Germinal center (tissue), 1 donor: ENCODE data around the gene BPIFA1.

Experiments
- DNase-seq: peaks from one replicate; pipeline ENCODE4 v3.0.0; 2012; ENCODE audit warnings: mixed read lengths, low spot score

Gene BPIFA1

DNA sequence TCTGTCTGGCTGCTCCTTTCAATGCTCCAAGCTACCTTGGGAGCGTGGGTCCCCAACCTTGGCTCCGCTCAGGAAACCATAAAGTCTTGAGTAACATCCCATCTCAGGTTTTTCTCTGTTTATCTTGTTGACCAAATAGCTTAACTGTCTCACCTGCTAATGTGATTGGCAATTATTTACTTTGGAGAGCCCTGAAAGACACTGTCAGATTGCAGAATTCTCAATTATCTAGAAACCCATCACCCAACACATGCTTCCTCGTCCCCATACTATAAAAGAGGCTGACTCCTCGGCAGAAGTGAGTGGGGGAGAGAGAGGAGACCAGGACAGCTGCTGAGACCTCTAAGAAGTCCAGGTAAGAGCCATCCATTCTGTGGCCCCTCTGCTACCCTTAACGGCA, at the start of gene BPIFA1:
Gene BPIFA1, plus strand, starts transcription at position 301 of the 400 bp plus-strand sequence. CDS start 1,716 bp downstream, outside the sequence.
- DNase-seq: no peak

DNA sequence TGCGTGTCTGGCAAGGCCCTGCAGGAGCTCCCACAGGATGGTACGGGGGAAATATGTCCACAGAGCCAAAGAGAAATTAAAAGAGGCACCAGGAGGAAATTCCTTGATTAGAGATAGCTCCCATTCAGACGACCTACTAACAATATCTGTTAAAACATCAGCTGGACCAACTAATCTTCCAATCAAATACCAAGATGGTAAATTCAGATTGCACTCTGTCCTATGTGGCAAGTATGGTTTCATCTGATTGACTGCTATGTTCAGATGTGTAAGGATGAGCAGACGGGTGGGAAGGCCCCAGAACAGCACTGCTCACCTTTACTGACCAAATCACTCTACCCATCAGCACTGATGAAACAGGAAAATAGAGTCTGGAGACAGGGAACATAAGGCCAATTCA, 48.3 kb upstream of the BPIFA1 start:
- no peak for DNase-seq

GRCh38 chr20:33188421-33188820, 47.4 kb upstream of the BPIFA1 start:
- DNase-seq: no peak

GRCh38 chr20:33191484-33191883, 44.3 kb upstream of the BPIFA1 start:
- no peak for DNase-seq

GRCh38 chr20:33191955-33192354, 43.8 kb upstream of the BPIFA1 start:
- no peak for DNase-seq

DNA sequence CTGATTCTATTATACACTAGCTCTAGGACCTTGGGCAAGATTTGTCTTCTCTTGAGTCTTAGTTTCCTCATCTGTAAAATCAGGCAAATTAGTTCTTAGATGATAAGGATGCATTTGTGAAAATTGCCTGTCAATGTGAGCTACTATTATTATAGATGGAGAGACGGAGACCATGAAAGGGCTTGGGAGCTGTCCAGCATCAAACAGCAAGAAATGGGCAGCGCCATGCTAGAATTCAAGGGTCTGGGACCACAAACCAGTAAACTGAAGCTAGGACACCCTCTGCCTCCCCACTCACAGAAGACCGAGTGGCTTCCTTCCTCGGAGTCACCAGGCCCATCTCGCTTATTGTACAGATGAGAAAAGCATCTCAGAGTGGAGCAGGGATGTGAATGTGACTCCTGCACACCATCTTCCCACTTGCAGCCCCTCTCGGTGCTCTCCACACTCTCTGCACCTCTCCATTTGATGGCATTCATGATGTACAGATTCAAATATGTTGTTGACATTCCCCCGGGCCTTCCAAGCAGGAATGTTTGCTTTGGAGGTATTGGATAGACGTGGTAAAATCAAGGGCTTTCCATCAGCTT, 42.8 kb upstream of the BPIFA1 start:
- no peak for DNase-seq

- DNase-seq: no peak
Observed at GRCh38 chr20:33199026-33199425, 36.8 kb upstream of the BPIFA1 start.

DNA sequence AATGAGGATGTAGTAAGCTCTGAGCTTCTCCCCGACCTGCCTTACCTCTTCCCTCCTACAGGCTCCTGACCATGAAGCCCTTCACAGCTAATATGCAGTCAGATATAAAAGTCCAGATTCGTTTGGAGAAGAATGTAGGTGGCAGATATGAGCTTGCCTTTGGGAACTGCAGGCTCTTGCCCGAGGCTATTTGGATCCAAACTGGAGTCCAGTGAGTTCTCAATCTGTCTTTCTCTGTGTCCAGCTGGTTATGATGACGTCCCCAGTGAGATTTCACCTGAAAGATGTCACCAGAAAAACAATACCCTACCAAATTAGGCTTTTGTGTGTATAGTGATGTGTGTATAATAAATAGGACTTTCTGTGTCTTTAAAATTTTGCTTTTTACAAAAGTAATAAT, 33.3 kb upstream of the BPIFA1 start:
- no peak for DNase-seq

GRCh38 chr20:33203444-33203843, 32.4 kb upstream of the BPIFA1 start:
- no peak for DNase-seq

DNA sequence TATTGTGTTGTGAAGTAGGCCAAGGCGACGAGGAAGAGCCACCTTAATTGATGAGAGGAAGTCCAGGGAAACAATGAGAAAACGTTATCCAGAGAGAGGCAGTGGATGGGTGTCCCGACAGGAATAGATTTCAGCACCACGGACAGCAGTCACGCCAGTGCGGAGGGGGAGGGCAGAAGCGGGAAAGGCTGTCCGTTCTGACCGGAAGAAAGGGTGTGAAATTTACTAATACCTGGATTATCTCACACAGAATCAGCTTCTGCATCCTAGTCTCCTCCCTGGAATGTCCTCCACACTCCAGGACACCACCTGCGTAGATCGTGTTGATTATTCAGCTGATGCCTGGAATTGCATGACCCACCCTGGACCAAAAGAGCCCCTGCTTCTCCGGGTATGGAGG, 26.0 kb upstream of the BPIFA1 start:
- DNase-seq: peak; percentile 27

DNA sequence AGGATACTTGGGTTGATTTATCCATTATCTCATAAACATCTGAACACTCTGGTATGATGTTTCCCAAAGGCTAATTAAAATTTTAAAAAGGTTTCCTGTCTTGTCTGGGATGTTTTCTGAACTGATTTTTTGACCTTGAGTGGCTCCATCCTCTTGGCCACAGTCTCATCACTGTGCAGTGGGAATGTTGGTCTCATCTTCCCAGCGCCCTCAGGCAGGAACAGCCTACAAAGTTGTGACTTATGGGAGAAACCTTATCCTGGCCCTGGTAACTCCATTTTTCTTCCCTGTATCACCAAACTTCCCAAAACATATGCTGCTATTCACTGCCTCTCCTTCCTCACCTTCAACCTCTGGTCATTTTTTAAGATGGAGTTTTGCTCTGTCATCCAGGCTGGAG, 25.4 kb upstream of the BPIFA1 start:
- DNase-seq: no peak

GRCh38 chr20:33211817-33212424, 23.9 kb upstream of the BPIFA1 start:
- DNase-seq: peak; percentile 29

DNA sequence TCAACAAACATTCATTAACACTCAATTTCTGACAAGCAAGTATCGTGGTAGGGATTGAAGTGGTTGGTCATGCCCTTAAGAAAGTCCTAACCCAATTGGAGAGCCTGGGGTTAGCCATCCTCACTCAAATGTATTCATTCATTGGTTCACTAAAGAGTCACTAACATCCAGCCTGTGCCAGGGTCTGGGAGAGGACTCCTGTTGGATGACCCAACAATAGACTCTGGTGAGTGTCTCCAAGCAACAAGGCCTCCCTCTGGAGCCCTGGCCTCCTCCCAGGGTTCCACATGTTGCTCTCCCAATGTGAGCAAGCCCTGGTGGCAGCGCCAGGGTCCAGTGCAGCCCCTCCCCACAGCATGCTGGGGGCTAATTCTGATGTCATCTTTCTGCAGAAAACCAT, 18.7 kb upstream of the BPIFA1 start, which contains the start of gene BPIFA3:
Gene BPIFA3, plus strand, starts transcription at position 301 of the 400 bp plus-strand sequence. CDS start 185 bp downstream, outside the sequence.
- DNase-seq: no peak

DNA sequence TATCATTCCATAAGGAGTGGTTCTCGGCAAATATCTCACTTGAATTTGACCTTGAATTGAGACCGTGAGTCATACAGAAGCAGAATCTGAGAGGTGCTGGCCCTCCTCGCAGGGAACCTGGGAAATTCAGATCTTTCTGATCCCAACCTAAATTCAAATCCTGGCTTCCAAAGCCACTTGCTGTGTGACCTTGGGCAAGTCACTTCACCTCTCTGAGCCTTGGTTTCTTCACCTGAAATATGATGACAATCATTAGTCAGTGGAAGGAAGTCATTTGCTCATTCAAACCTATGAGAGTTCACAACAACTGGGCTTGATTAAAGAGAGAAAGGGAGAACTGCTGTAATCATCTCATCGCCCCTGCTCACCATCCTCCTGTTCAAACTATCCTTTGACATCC, 11.4 kb upstream of the BPIFA1 start:
- no peak for DNase-seq

DNA sequence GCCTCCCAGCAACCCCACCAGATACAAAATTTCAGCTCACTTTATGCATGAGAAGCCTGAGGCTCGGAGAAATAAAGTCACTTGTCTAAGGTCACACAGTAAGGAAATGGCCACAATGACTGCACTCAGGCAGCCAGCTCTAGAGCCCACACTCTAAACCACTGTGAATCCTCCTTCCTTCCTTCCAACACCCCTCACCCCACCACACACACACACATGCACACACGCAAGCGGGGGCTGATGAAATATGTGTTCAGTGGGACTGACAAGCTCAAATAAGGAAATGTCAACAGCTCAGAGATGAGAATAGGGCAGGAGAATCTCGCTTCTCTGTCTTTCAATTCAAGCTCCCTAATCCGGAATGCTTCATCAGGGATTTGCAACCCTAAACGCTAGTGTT, 6.0 kb upstream of the BPIFA1 start:
- DNase-seq: no peak

GRCh38 chr20:33231237-33231636, 4.6 kb upstream of the BPIFA1 start:
- DNase-seq: no peak

DNA sequence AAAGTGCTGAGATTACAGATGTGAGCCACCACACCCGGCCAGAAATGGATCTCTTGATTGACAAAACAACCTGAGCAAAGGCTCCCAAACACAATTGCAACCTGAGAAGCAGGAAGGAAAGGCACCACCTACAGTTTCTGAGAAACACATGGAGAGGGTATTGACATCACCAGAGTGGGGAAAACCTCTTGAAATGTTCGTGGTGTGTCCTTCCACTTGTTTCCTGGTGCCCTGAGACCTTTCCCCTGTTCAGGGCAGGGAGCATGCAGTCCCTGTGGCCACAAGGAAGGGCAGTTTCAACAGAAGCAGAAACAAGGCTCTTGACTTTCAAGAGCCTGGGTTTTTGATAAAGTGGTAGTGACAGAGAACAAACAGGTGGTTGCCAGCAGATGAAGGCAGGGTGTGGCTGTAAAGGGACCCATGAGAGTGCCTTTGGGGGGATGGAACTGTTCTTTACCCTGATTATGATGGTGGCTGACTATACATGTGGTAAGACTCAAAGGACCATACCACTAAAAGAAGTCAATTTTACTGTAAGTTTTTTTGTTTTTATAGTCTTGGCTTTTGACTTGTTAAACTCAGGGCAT, 3.2 kb upstream of the BPIFA1 start:
- no peak for DNase-seq

- no peak for DNase-seq
Observed at GRCh38 chr20:33233129-33233774, 2.5 kb upstream of the BPIFA1 start.

- no peak for DNase-seq
Observed at GRCh38 chr20:33234050-33234449, 1.7 kb upstream of the BPIFA1 start.

- DNase-seq: no peak
Observed at GRCh38 chr20:33236351-33236750, 555 bp downstream of the BPIFA1 start.

DNA sequence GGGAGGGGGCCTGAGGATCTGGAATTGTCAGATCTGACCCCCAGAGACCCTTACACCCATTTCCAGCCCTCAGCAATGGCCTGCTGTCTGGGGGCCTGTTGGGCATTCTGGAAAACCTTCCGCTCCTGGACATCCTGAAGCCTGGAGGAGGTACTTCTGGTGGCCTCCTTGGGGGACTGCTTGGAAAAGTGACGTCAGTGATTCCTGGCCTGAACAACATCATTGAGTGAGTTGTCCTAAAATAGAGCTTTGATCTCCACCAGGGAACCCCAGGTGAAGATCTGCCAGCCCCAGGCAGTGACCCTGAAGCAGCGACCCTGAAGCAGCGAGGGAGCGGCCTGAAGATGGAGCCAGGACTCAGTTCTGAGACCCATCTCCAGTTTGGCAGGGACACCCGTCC, 2.2 kb downstream of the BPIFA1 start:
- DNase-seq: no peak

DNA sequence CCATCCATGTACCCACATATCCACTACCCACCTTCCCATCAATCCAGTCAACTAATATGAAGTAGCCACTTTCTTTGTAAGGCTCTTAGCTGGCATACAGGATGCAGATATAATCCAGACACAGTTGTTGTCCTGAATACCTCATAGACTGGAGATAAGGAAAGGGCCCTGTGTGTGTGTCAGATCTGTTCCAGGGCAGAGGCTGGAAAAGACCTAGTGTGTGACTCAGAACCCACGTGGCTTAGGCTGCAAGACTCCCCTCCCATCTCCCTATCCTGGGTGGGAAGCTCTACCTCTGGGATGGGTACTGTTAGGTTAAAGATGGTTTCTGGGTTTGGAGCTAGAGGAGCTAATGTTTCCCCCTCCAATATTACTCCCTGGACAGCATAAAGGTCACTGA, 3.6 kb downstream of the BPIFA1 start:
- no peak for DNase-seq
